HL-60 (cell line): ENCODE results near the gene GABBR2.

ENCODE experiments used
- POLR2AphosphoS5 ChIP-seq: IDR thresholded peaks from 2 replicates; pipeline ENCODE4 v1.6.1; 2012; ENCODE audit warnings: low read depth
- SPI1 ChIP-seq: IDR thresholded peaks from 2 replicates; pipeline ENCODE4 v1.6.1; 2012; ENCODE audit warnings: low read depth, mild to moderate bottlenecking, borderline replicate concordance
- TF ChIP-seq, protein P1 (sequence below): IDR thresholded peaks from one replicate; pipeline ENCODE4 v1.5.1; 2011; ENCODE audit warnings: low read length, control low read depth, inconsistent platforms; ENCODE audit not compliant: insufficient read depth
- TF ChIP-seq, protein P2 (sequence below): IDR thresholded peaks from 2 replicates; pipeline ENCODE4 v1.6.1; 2012; ENCODE audit warnings: low read depth; ENCODE audit not compliant: insufficient replicate concordance

DNA sequence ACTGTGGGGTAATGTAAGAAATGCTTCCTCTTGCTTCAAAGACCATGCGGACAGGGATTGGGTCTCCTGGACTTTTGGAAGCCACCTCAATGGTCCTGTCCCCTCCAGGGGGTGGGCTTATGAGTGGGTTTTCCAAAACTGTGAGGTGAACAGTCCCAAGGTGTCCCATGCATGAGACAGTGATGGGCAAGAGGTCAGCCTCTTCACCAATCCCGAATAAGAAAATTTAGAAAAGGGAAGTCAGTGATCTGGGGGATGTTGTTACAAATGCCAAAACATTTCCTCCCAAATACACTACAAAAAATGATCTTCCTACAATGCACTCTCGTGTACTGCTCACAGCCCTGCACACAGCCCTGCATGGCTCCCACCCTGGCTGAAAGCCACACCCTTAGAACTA is 237.6 kb downstream of the GABBR2 start:
- peak; percentile 62; the same call in 1 of the 2 replicates for TF ChIP-seq SPI1
- TF ChIP-seq, protein P1, sequence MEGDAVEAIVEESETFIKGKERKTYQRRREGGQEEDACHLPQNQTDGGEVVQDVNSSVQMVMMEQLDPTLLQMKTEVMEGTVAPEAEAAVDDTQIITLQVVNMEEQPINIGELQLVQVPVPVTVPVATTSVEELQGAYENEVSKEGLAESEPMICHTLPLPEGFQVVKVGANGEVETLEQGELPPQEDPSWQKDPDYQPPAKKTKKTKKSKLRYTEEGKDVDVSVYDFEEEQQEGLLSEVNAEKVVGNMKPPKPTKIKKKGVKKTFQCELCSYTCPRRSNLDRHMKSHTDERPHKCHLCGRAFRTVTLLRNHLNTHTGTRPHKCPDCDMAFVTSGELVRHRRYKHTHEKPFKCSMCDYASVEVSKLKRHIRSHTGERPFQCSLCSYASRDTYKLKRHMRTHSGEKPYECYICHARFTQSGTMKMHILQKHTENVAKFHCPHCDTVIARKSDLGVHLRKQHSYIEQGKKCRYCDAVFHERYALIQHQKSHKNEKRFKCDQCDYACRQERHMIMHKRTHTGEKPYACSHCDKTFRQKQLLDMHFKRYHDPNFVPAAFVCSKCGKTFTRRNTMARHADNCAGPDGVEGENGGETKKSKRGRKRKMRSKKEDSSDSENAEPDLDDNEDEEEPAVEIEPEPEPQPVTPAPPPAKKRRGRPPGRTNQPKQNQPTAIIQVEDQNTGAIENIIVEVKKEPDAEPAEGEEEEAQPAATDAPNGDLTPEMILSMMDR, result no peak
- TF ChIP-seq, protein P2, sequence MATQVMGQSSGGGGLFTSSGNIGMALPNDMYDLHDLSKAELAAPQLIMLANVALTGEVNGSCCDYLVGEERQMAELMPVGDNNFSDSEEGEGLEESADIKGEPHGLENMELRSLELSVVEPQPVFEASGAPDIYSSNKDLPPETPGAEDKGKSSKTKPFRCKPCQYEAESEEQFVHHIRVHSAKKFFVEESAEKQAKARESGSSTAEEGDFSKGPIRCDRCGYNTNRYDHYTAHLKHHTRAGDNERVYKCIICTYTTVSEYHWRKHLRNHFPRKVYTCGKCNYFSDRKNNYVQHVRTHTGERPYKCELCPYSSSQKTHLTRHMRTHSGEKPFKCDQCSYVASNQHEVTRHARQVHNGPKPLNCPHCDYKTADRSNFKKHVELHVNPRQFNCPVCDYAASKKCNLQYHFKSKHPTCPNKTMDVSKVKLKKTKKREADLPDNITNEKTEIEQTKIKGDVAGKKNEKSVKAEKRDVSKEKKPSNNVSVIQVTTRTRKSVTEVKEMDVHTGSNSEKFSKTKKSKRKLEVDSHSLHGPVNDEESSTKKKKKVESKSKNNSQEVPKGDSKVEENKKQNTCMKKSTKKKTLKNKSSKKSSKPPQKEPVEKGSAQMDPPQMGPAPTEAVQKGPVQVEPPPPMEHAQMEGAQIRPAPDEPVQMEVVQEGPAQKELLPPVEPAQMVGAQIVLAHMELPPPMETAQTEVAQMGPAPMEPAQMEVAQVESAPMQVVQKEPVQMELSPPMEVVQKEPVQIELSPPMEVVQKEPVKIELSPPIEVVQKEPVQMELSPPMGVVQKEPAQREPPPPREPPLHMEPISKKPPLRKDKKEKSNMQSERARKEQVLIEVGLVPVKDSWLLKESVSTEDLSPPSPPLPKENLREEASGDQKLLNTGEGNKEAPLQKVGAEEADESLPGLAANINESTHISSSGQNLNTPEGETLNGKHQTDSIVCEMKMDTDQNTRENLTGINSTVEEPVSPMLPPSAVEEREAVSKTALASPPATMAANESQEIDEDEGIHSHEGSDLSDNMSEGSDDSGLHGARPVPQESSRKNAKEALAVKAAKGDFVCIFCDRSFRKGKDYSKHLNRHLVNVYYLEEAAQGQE, result no peak
- TF ChIP-seq POLR2AphosphoS5, result no peak
